Stimulated activated CD8-positive, alpha-beta memory T cell treated with anti-CD3 and anti-CD28 coated beads, Interleukin-15, amount 100 ng/mL, for 48 hours (primary cell): Measurements from ENCODE around the gene WDR44.
"Not testable (repeated sequence)": the region's sequence is repeated elsewhere in the genome, so short reads cannot be mapped to it uniquely, and the experiment has no call there.

ENCODE experiments used
- DNase-seq, 2 donors: peaks; one replicate each; pipeline ENCODE4 v3.0.0-alpha.2; 2020; ENCODE audit warnings: low read depth in 2 of 2

Gene WDR44

DNA sequence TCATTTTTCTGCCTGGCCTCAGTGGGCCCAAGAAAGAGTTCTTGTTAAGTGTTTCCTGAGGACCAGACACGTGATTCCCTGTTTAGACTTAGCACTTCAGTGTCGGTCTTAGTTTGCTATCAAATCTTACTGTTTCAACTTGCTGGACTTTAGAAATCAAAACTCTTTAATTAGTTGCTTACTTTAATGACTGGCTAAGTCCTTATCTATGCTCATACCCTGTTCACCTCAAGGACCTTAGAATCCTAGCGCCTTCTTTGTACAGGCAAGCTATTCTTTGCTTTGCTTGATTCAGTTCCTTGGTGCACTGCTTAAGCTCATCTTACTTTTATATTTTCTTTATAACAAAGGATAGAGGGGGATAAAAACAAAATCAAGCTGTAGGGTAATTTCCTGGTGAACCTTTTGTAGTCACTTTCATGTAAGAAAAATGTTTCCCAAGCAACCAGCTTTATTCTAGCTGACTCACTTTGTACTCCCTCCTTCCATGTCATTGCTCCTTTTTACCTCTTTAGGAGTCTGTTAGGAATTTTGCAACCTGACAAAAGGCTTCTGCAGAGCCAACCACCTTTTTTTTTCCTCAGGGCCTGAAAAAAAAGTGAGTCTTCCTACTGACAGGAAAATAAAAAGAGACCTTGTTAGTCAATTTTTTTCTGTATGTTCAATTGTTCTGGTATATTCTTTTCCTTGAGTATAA, 14.7 kb downstream of the WDR44 start:
- DNase-seq = no peak

DNA sequence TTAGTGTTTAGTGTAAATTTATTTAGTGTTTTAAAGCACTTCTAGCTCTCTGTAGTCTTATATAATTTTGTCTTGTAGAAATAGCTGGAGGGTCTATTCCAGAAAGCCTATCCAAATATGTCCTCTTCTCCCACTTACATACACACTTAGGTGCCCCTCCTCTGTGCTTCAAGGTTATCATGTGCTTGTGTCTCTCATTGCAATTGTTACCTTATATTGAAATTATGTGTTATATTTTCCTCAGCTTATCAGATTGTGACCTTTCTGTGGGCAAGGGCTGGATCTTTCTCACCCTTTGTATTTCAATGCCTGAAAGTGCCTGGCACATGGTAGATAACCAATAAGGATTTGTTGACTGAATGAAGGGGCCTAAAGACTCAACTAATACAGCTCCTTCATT, 18.4 kb downstream of the WDR44 start:
- DNase-seq = no peak

DNA sequence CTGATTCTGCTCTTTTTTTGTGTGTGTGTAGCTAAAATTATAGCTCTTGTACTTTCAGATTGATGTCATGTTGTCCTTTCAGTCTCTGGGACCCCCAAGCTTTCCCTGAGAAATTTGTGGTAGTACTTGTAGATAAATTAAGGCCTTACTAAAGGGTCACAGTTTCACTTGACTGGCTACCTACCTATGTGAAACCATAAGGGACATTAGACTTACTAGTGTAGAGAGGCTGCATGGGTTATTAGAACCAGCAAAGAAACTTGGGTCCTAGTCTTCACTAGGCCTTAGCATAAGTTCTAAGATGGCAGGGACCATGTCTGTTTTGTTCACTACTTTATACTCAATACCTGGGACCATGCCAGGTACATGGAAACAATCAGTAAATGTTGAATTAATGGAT, 21.4 kb downstream of the WDR44 start:
- DNase-seq = no peak

DNA sequence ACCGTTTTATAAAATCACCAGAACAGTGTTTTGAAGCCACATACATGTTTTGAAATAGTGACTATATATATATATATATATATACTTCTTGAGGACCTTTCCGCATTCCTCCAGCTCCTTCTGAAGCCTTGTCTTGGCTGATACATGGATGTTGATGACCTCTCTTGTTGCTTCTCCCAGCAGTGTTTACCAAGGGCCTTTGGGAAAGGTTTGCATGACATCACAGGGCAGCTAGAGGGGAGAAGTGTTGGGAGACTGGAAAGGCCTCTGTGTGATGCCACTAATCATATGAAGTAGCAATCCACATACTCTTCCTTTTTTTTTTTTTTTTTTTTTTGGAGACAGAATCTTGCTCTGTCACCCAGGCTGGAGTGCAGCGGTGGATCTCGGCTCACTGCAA, 22.5 kb downstream of the WDR44 start:
- DNase-seq = no peak

DNA sequence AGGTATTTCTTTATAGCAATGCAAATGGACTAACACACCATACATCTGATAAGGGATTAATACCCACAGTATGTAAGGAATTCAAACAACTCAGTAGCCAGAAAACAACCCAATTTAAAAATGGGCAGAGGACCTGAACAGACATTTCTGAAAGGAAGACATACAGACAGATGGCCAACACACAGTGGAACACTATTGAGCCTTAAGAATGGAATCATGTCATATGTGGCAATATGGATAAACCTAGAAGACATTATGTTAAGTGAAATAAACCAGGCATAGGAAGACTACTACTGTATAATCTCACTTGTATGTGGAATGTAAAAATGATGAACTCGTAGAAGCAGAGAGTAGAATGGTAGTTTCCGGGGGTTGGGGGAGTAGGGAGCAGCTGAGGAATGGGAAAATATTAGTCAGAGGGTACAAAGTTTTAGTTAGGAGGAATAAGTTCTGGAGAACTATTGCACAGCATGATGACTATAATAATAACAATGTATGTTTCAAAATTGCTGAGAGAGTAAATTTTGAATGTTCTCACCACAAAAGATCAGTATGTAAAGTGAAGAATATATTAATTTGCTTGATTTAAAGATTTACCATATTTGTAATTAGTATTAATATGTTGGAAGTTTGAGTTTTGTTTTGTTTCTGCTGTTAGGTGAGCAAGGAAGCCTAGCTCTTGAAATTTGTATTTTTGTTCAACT, 25.2 kb downstream of the WDR44 start:
- DNase-seq = no peak

DNA sequence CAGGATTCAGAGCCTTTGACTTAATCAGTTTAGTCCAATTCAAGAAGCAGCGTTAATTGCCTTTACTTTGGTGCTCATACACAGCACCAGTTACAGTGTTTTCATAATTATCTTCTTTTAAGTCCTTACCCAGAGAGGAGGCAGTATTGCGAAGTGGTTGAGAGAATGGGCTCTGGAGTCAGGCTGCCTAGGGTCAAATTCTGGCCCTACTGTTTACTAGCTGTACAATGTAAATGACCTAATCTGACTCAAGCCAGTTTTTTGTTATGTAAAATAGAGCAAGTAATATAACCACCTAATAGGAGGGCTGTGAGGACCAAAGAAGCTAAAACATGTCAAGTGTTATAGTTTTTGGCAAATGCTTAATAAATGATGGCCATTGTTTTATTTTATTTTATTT, 27.6 kb downstream of the WDR44 start:
- DNase-seq = no peak

- DNase-seq = no peak
These were observed 37.2 kb downstream of the WDR44 start for GRCh38 chrX:118383120-118383519.

DNA sequence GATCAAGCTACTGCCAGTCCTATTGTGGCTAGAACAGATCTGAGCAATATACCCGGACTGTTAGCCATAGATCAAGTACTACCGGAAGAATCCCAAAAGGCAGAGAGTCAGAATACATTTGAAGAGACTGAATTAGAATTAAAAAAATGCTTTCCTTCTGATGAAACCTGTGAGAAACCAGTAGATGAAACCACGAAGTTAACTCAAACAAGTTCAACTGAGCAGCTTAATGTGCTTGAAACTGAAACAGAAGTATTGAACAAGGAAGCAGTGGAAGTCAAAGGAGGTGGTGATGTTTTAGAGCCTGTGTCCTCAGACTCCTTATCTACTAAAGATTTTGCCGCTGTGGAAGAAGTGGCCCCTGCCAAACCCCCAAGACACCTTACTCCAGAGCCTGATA, 46.8 kb downstream of the WDR44 start:
- DNase-seq = no peak

GRCh38 chrX:118396113-118396512, 50.2 kb downstream of the WDR44 start:
- DNase-seq = no peak

DNA sequence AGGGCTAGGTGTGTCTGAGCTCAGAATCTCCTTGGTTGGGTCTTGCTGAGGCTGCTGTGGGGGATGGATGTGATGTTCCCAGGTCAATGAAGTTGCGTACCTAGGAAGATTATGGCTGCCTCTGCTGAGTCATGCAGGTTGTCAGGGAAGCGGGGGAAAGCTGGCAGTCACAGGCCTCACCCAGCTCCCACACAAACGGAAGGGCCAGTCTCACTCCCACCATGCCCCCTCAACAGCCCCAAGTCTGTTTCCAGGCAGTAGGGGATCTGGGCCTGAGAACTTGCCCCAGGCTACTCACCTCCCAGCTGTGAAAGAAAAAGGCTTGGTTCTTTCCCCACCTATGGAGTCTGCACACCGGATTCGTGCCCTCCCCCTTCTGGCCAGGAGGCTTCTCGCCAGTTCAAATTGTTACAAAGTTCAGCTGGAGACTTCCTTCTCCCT, 72.9 kb downstream of the WDR44 start:
- no peak for DNase-seq

GRCh38 chrX:118420462-118420861, 74.6 kb downstream of the WDR44 start:
- DNase-seq = no peak

DNA sequence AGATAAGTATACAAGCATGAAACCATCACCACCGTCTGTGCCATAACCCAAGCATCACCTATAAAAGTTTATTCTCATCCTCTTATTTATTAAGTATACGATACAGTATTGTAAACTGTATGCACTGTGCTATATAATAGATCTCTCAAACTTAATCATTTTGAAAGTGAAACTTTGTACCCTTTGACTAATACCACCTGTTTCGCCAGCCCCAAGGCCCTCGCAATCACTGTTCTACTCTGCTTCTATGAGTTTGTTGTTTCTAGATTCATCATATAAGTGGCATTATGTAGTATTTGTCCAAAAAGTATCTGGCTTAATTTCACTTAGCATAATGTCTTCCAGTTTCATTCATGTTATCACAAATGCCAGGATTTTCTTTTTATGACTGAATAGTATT, 77.7 kb downstream of the WDR44 start:
- DNase-seq = no peak

- no peak for DNase-seq
These were observed 86.9 kb downstream of the WDR44 start for GRCh38 chrX:118432799-118433198.

DNA sequence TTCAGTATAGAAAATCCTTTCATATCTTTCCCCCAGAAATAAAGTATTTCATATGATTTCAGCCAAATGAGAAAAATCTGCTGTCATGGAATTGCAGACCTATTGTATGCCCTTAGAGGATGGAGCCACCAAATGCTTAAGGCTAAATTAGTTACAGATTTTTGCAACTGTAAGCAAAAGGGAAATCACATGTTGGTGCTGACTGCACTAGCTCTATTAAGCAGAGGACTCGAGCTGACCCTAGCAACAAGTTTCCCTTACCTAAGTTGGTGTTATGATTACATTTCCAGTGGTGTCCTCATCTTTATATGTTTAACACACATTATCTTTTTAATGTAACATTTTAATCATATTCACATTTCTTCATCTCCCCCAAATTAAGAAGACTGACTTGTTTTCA, 91.4 kb downstream of the WDR44 start:
- DNase-seq = no peak

DNA sequence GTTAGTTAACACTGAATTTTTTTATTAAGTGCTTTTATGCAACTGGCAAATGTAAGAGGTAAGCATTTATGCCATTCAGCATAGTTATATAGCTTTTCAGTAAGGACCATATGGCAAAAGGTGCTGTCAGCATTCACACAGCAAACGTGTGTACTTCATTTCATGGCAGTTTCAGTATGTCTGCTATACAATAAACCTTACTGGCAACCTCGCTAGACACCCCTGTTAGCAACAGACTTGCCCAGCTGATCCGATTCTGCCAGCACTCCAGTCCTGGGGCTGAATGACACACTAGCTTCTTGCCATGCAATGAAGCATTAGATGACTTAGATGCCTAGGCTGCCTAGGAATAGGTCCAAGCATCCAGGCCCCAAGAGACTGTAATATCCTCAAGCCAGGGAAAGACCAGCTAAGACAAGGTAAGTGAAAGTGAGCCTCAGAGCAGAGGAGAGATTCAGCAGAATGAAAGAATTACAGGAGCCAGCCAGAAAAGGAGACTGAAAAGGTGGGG, 102.4 kb downstream of the WDR44 start:
- no peak for DNase-seq

GRCh38 chrX:118455013-118455412, 109.1 kb downstream of the WDR44 start:
- DNase-seq = no peak

DNA sequence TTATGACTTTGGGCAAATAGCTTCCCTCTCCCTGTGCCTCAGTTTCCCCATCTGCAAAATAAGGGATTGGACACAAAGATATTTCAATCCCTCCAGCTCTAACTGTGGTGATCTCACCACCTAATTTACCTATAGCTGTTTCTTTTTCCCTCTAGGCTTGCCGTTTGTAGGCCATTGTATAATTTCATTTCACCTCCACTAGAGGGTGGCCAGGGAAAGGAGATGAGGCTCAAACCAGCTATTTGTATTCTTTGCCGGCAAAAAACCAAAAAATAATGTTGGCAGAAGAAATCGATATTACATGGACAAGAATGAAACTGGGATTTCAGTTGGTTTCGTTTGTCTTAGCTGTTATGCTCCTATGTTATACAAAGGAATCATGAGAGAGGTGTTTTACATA, 113.6 kb downstream of the WDR44 start:
- DNase-seq = no peak

DNA sequence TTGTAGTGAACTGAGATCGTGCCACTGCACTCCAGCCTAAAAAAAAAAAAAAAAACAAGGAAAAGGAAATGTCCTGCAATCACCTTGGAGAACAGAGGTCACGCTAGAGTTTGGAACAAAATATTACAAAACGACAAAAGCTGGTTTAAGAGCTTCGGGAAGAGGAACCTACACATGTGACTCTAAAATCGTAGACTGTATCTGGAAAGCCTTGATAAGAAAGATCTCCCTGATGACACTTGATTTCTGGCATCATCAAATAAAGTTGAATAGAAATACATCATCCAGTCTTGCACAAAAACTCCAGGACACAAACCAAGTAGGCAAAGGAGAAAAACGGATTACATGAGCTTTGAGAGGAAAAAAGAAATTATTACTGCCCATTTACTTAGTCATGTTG, 118.6 kb downstream of the WDR44 start:
- no peak for DNase-seq

DNA sequence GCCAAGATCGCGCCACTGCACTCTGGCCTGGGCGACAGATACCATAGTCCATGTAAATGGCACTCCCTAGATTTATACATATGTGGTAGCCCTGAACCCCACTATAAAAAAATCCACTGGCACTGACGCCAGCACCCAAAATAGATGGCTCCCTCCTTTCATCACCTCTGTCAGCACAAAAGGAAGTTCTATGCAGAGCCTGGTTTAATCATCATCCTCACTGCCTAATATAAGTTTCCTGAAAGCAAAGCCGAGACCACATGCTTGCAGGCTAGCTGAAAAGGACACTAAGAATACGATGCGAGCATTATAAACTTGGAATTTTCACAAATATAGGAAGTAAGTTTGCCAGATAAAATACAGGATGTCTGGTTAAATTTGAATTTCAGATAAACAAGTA, 122.2 kb downstream of the WDR44 start:
- DNase-seq = no peak

DNA sequence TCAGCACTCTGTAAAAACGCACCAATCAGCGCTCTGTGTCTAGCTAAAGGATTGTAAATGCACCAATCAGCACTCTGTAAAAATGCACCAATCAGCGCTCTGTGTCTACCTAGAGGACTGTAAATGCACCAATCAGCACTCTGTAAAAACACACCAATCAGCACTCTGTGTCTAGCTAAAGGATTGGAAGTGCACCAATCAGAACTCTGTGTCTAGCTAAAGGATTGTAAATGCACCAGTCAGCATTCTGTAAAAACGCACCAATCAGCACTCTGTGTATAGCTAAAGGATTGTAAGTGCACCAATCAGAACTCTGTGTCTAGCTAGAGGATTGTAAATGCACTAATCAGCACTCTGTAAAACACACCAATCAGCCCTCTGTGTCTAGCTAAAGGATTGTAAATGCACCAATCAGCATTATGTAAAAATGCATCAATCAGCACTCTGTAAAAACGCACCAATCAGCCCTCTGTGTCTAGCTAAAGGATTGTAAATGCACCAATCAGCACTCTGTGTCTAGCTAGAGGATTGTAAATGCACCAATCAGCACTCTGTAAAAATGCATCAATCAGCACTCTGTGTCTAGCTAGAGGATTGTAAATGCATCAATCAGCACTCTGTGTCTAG, 124.9 kb downstream of the WDR44 start:
- not testable (repeated sequence) for DNase-seq

DNA sequence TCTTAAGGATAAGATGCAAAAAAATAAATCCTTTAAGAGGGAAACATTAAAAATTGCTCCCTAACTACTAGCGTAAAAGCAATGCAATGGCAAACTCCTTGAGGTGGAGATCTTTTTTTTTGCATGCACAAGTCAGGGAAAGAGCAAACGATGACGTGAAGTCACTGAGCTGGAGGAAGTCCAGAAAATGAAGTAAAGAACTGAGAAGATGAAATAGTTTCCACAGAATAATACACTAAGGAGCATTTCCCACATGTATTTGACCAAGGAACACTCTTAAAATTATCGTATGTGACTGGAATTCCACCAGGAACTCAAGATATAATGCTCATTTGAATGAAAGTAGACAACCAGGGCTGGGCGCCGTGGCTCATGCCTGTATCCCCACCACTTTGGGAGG, 128.7 kb downstream of the WDR44 start:
- no peak for DNase-seq

GRCh38 chrX:118475903-118476302, 130.0 kb downstream of the WDR44 start:
- DNase-seq = no peak

- DNase-seq = no peak
These were observed 134.3 kb downstream of the WDR44 start for GRCh38 chrX:118480172-118480571.
